Mesodermal cell (in vitro differentiated cells): ENCODE measurements around the gene CEP20. TPM values are rescaled to one million over a fixed set of nuclear protein-coding genes. Genes with fewer than 3 reads are reported as not detected.
"Not testable (repeated sequence)": the region's sequence is repeated elsewhere in the genome, so short reads cannot be mapped to it uniquely, and the experiment has no call there.

ENCODE experiments used
- H3K27ac ChIP-seq: 2 replicates; pipeline ENCODE4 v1.7.0; 2013; ENCODE audit warnings: mild to moderate bottlenecking, low read depth, low read length, moderate library complexity; ENCODE audit not compliant: severe bottlenecking
- H3K36me3 ChIP-seq: 2 replicates; pipeline ENCODE4 v1.7.1; 2013; ENCODE audit warnings: mild to moderate bottlenecking, low read length, moderate library complexity; ENCODE audit not compliant: control insufficient read depth, insufficient read depth
- H3K4me1 ChIP-seq: one replicate; pipeline ENCODE4 v1.7.1; 2013; ENCODE audit warnings: mild to moderate bottlenecking, low read length; ENCODE audit not compliant: insufficient read depth, control insufficient read depth, poor library complexity, severe bottlenecking
- H3K4me3 ChIP-seq: 2 replicates; pipeline ENCODE4 v1.7.0; 2013; ENCODE audit warnings: low read length, control low read depth, mild to moderate bottlenecking; ENCODE audit not compliant: insufficient read depth, poor library complexity, severe bottlenecking; ENCODE audit errors: extremely low read depth
- H3K9me3 ChIP-seq: 2 replicates; pipeline ENCODE4 v1.7.1; 2013; ENCODE audit warnings: mild to moderate bottlenecking, low read length, moderate library complexity; ENCODE audit not compliant: control insufficient read depth
- WGBS, 2 experiments: methylation state at CpG; one replicate each; pipeline ENCODE4 v1.1.5; 2013; ENCODE audit warnings: missing lambda C conversion rate in 2 of 2; ENCODE audit not compliant: insufficient coverage in 2 of 2; 5-methylcytosine and 5-hydroxymethylcytosine counted together
- polyA plus RNA-seq, 2 experiments: library from polyadenylated mRNA; stranded (reverse); fragments of 50-300 nt; gene quantifications; one replicate each; pipeline ENCODE4 v1.2.3, GENCODE V29; 2013

The CEP20 gene
- polyA plus RNA-seq (2013, experiment 1 of 2) = 31.7 TPM
- 35.2 TPM for polyA plus RNA-seq (2013, experiment 2 of 2)

- WGBS, 2 experiments = 0% methylated on average over 32 of the region's 41 CpGs
- Histone ChIP-seq H3K36me3 (peaks cover 17% of the 10 kb centered on the region), H3K27ac (peak within 1 kb of the TSS; percentile 72)
Measured at GRCh38 chr16:15888072-15888976, at the start of gene CEP20. CEP20 (minus strand) TSS chr16:15888603; CDS start chr16:15888585, 18 bp downstream.

GRCh38 chr16:15936809-15937208 lies 48.4 kb upstream of the CEP20 start:
- 89 to 94% methylated on average over 4 to 5 of the region's 6 CpGs for WGBS, 2 experiments
- not testable (repeated sequence) for H3K9me3 ChIP-seq, H3K27ac ChIP-seq, H3K4me1 ChIP-seq, H3K36me3 ChIP-seq, H3K4me3 ChIP-seq

More at GRCh38 chr16:15888072-15888976, at the start of gene CEP20:
- Histone ChIP-seq H3K9me3 (no peaks in the 10 kb centered on the region), H3K4me1 (peaks cover 5% of the 10 kb centered on the region), H3K4me3 (peak within 1 kb of the TSS; percentile 96)

- Histone ChIP-seq H3K27ac (no peak overlapping the region), H3K4me3 (no peak overlapping the region), H3K9me3 (peaks cover 9% of the 10 kb centered on the region), H3K36me3 (no peaks in the 10 kb centered on the region), H3K4me1 (no peaks in the 10 kb centered on the region)
Measured at GRCh38 chr16:15934991-15935390, 46.6 kb upstream of the CEP20 start.

GRCh38 chr16:15933781-15934180 lies 45.4 kb upstream of the CEP20 start:
- H3K36me3 ChIP-seq = no peaks in the 10 kb centered on the region
- 93 to 96% methylated on average over 2 to 3 of the region's 4 CpGs for WGBS, 2 experiments
- no peak overlapping the region for H3K4me3 ChIP-seq
- H3K4me1 ChIP-seq = no peaks in the 10 kb centered on the region
- H3K27ac ChIP-seq = no peak overlapping the region
- peaks cover 9% of the 10 kb centered on the region for H3K9me3 ChIP-seq

- Histone ChIP-seq H3K4me3 (no peak overlapping the region), H3K36me3 (no peaks in the 10 kb centered on the region), H3K9me3 (peaks cover 9% of the 10 kb centered on the region), H3K4me1 (no peaks in the 10 kb centered on the region), H3K27ac (no peak overlapping the region)
- 92 to 100% methylated on average over 2 of the region's 6 CpGs for WGBS, 2 experiments
Measured at GRCh38 chr16:15932939-15933338, 44.5 kb upstream of the CEP20 start.

GRCh38 chr16:15928261-15929104 lies 40.1 kb upstream of the CEP20 start:
- no peaks in the 10 kb centered on the region for H3K4me1 ChIP-seq
- WGBS, 2 experiments = 96 to 97% methylated on average over 15 of the region's 18 CpGs
- H3K4me3 ChIP-seq = no peak overlapping the region
- no peak overlapping the region for H3K27ac ChIP-seq
- no peaks in the 10 kb centered on the region for H3K9me3 ChIP-seq
- no peaks in the 10 kb centered on the region for H3K36me3 ChIP-seq

GRCh38 chr16:15925631-15926030 lies 37.2 kb upstream of the CEP20 start:
- Histone ChIP-seq H3K36me3 (no peaks in the 10 kb centered on the region), H3K9me3 (no peaks in the 10 kb centered on the region), H3K27ac (no peak overlapping the region), H3K4me3 (no peak overlapping the region), H3K4me1 (no peaks in the 10 kb centered on the region)
- 65 to 69% methylated on average over 7 to 9 of the region's 9 CpGs for WGBS, 2 experiments

- WGBS, 2 experiments = 85 to 95% methylated on average over 11 to 13 of the region's 13 CpGs
- Histone ChIP-seq H3K4me3 (no peak overlapping the region), H3K36me3 (no peaks in the 10 kb centered on the region), H3K4me1 (no peaks in the 10 kb centered on the region), H3K27ac (no peak overlapping the region), H3K9me3 (no peaks in the 10 kb centered on the region)
Measured at GRCh38 chr16:15924996-15925395, 36.6 kb upstream of the CEP20 start.

GRCh38 chr16:15919331-15919730 lies 30.9 kb upstream of the CEP20 start:
- H3K4me3 ChIP-seq = no peak overlapping the region
- H3K27ac ChIP-seq = no peak overlapping the region
- H3K4me1 ChIP-seq = no peaks in the 10 kb centered on the region
- no peaks in the 10 kb centered on the region for H3K36me3 ChIP-seq
- H3K9me3 ChIP-seq = no peaks in the 10 kb centered on the region
- WGBS, 2 experiments = 83% methylated on average over 1 of the region's 6 CpGs; no CpG with 5 or more reads in 1 of the 2 experiments

GRCh38 chr16:15918314-15918713 lies 29.9 kb upstream of the CEP20 start:
- not testable (repeated sequence) for H3K36me3 ChIP-seq, H3K27ac ChIP-seq
- WGBS, 2 experiments = 100% methylated on average over 1 of the region's 3 CpGs; no CpG with 5 or more reads in 1 of the 2 experiments

More at GRCh38 chr16:15918314-15918713, 29.9 kb upstream of the CEP20 start:
- not testable (repeated sequence) for H3K9me3 ChIP-seq, H3K4me1 ChIP-seq, H3K4me3 ChIP-seq
